ENCODE results near the gene GPR37.

The GPR37 gene

DNA sequence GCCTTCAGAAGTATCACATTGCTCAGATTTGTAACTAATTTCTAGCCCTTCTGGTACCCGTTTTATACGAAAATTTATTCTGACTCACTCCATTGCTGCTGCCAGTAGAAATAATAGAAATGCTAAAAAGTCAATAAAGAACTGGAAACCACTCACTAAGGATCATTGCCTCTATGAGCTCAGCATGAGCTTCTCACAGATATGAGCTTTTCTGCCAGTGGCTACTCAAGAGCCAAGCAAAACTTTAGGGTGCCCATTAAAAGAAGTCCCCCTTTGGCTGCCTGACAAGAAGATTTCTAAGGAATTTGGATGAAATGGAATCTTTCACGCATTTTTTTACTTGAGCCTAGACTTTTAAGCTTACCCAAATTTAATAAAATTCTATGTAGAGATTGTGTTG lies 52.5 kb downstream of the GPR37 start:
- TF ChIP-seq, protein P1, sequence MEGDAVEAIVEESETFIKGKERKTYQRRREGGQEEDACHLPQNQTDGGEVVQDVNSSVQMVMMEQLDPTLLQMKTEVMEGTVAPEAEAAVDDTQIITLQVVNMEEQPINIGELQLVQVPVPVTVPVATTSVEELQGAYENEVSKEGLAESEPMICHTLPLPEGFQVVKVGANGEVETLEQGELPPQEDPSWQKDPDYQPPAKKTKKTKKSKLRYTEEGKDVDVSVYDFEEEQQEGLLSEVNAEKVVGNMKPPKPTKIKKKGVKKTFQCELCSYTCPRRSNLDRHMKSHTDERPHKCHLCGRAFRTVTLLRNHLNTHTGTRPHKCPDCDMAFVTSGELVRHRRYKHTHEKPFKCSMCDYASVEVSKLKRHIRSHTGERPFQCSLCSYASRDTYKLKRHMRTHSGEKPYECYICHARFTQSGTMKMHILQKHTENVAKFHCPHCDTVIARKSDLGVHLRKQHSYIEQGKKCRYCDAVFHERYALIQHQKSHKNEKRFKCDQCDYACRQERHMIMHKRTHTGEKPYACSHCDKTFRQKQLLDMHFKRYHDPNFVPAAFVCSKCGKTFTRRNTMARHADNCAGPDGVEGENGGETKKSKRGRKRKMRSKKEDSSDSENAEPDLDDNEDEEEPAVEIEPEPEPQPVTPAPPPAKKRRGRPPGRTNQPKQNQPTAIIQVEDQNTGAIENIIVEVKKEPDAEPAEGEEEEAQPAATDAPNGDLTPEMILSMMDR (conservative IDR thresholded peaks at IDR 0.05), result no peak
- H3K27ac ChIP-seq, result no peak overlapping the region

DNA sequence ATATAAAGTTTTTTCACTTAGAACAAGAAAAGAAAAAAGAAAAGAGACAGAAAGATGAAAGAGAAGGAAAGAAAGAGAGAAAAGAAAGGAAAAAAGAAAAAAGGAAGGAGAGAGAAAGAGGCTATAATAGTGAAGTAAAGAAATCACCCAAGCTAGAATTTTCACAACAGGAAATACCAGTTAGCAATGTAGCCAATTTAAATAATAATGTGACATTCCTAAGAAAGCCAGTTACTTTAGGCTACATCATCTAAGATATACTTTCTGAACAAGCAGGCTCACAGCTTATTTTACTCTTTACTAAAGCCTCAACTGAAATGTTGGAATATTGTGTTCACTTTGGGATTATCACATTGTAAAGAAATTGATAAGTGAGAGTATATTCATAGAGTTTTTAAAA lies 53.6 kb downstream of the GPR37 start:
- TF ChIP-seq, protein P1 (conservative IDR thresholded peaks at IDR 0.05), result no peak
- H3K27ac ChIP-seq, result no peak overlapping the region

DNA sequence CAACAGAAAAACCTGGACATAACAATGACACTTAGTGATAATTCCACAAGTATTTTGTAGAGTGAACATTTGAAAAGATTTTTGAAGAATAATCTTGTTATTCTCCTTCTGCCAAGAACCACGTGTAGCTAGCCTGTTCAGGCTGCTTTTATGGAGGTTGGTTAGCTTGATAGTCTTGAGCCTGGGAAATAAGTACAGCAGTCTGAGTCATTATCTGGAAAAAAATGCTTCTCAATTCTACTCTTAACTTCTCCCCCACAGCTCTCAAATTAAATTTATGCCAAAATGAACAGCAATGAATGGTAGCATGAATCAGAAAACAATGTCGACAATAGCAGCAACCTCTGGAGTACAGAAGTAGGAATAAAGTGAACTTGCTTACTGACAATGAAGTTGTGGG lies 63.2 kb downstream of the GPR37 start:
- TF ChIP-seq, protein P1 (conservative IDR thresholded peaks at IDR 0.05), result no peak
- no peak overlapping the region for H3K27ac ChIP-seq

DNA sequence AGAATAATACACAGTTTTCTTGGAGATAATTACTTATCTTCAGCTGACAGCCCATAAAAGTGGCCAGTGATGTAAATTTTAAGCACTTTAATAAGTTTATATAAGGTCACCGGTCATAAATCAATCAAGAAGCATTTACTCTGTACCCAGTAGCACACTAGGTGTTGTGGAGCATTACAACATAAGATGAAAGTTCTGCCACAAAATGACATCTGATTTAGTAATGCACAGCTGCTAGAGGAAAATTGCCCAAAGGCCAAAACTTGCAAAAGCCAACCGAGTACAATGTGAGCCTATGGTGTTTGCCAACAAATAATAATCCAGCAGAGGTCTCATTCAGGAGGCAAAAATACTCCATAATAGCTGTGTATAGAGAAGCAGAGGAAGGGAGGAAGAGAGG lies 63.6 kb downstream of the GPR37 start:
- TF ChIP-seq, protein P1 (conservative IDR thresholded peaks at IDR 0.05), result no peak
- no peak overlapping the region for H3K27ac ChIP-seq

DNA sequence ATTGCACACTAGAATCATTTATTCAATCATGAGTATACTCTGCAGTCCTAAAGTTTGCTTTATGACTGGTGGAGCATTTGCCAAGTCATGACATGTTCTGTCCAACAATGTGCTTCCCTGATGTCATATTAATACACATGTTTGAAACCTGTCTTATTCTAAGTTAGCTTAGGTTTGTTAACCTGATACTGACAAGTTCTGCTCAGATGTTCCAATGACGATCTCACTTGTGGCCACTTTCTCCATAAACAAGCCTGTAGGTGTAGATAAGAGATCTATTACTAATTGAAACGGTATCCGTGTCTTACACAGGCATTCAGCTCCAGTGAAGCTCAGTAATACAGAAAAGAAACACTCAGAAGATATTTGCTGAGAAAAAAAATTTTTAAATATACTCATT lies 64.9 kb downstream of the GPR37 start:
- TF ChIP-seq, protein P1 (conservative IDR thresholded peaks at IDR 0.05), result no peak
- no peak overlapping the region for H3K27ac ChIP-seq

DNA sequence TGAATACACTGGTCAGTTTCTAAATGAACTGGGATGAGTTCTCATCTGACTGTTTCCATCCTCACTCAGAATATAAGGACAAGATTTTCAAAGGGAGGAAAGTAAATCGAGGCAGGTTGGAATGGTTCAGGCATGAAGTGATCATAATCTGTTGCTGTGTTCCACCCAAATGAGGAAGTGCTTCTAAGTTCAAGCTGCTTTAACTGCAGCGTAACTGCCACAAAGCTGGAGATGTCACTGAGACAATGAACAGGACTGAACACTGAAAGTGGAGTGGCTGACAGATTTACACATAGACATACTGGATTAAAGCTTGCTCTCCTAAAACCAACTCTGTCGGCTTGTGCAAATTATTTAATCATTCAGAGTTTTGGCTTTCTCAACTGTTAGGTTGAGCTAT lies 66.6 kb downstream of the GPR37 start:
- TF ChIP-seq, protein P1 (conservative IDR thresholded peaks at IDR 0.05), result no peak
- no peak overlapping the region for H3K27ac ChIP-seq

DNA sequence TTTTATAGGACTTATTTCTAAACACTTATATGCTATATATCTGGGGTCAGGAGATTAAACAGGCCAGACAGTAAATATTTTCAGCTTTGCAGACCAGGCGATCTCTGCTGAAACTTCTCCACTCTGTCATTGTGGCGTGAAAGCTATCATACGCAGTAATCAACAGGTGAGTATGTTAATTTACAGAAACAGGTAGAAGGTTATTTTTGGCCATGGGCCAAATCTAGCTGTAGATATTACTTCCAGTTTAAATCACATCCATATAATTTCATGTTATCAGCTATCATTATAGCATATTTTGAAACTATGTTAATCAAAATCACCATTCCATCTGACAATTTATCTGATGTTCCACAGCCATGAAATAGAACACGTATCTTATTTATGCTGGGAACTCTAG lies 67.8 kb downstream of the GPR37 start:
- TF ChIP-seq, protein P1 (conservative IDR thresholded peaks at IDR 0.05), result no peak
- no peak overlapping the region for H3K27ac ChIP-seq
